Ovary (tissue), 3 donors: ENCODE results near the gene CYB5A.

ENCODE experiments used
- CTCF ChIP-seq, 3 donors: fragments of 450-650 bp in 2 of 3; fragments of 200-600 bp in 1 of 3; IDR thresholded peaks; one replicate each; pipeline versions ENCODE4 v1.5.1 to v1.8.0; 2016 to 2022; ENCODE audit warnings: antibody characterized with exemption in 3 of 3, mild to moderate bottlenecking in 1 of 3
- POLR2A ChIP-seq: fragments of 450-650 bp; IDR thresholded peaks from one replicate; pipeline ENCODE4 v1.6.1; 2017; ENCODE audit warnings: antibody characterized with exemption, mild to moderate bottlenecking, moderate library complexity
- donor health status: DM: no; HTN: no; CAD: no.

GRCh38 chr18:74275736-74276135 is 16.0 kb downstream of the CYB5A start:
- no peak for TF ChIP-seq CTCF (IDR thresholded peaks at IDR 0.05)
- TF ChIP-seq POLR2A, result no peak
